ENCODE data around the gene UBL3.

The UBL3 gene

Small RNA genes within 50 kb of the gene (small RNA-seq; reads per million reads assigned to genes)
- 0 reads per million in 2 experiments for gene RF00017
- gene TIMM8BP1, result 0 reads per million in 2 experiments

All from SK-N-DZ (cell line).